Non-pigmented ciliary epithelial cell (primary cell): ENCODE measurements around the gene PPARGC1A.

Experiments used
- DNase-seq: peaks from one replicate; pipeline ENCODE4 v3.0.0-alpha.2; 2010; ENCODE audit warnings: low read depth

PPARGC1A gene

GRCh38 chr4:23881674-23882337 lies 8.0 kb downstream of the PPARGC1A start:
- DNase-seq = no peak

DNA sequence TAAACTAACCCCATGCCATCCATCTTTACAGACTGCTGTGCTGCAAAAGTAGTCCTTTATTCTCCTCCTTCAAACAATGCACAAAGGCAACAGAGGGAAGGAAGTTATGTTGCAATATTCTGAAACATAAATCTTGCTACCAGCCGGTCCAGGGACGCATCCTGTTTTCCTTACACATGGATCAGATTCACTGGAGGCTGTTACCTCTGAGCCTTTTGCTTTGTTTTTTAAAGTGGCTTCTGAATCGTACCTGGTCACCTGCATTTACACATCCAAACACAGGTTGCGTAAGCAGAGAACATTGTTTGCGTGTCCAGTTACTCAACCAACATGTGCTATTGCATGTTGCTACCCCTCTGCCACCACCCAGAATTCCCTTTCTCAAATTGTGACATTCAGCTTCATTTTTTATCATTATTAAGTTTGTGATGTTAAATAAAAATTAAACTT lies 8.8 kb downstream of the PPARGC1A start:
- no peak for DNase-seq

DNA sequence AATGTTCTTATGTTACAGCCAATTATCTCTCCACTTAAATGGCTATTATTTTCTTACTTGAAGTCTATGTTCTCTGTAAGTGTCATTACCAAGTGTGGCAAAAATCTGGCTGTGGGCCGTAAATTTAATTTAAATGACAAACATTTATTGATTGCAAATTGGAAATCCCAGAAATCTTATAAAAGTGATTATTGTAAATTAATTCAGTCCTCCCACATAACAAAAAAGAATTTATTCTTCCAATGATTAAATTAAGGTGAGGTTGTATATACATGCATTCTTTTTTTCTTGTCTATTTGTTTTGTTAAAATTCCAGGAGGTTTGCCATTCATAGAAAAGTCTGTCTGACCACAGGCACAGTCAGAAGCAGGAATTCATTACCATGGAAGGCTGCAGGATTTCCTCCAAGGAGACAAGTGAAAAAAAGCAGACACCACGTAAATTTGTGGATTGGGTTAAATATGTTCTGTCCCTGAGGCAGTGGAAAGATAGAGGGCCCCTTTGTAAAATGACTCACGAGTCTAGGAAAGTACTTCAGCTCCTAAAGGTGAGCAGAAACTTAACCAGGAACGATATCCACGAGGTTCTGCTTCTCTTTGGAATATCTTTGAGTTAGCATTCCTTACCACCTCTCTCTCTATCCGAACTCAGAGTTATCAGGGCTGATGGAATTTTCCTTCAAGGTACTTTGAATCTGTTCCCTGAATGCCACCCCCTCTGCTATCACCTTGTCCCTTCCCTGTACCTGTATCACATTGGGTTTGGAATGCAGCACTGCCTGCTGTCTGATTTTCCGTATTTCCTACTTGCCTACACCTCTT lies 10.7 kb downstream of the PPARGC1A start:
- DNase-seq = no peak

DNA sequence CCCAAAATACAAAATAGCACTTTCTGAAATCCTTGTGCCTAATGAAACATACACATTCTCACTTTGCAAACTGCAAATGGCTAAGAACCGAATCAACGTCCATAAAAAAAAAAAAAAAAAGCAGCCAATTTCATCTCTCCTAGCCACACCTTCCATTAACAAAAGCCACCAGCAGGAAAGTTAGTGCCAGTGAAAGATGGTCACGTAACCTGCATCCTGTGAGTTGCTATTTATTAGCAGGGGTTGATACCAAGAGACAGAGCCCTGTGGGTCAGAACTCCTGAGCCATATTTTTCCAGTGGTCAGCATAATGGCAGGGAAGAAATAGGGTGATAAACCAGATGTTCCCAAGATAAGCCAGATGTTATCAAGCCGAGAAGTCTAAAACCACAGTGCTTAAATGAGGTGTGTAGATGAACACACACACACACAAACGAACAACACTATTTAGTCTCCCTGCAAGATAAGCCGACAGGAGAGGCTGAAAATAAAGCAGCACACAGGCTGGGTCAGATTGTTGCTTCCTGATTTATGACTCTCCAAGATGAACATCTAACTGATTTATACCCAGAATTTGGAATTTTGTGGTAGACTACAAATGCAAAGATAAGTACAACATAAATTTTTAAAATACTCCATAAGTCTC lies 11.5 kb downstream of the PPARGC1A start:
- DNase-seq = no peak

- peak; percentile 41 for DNase-seq
Observed at GRCh38 chr4:23877758-23878229, 12.1 kb downstream of the PPARGC1A start.

DNA sequence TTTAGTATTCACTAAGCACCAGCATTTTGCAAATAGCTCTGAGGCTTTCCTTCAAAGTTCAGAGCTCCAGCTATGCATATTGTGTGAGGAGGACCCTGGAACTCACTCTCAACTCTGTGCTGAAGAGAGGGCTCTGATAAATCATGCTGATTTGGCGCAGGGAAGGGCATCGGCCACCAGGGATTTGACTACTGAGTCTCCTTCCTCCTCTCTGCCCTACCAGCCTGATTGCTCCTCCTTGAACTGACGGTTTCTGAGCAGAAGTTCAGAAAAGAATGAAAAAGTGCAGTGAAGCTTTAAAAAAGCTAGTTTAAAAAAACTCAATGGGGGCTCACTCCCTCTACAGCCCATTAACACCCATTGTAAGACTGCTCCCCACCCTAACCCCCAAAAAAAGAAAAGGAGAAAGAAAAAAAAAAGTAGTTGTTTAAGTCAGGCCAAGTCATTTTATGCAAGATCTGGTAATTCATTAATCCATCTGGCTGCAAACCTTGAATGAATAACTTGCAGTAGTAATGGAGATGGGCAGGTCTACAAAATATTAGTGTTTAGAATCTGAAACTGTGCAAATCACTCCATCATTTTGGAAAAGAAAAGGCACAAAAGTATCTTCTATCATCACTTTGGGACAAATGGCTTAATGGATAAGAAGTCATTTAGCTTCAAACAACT lies 13.3 kb downstream of the PPARGC1A start:
- DNase-seq = no peak

- DNase-seq = no peak
Observed at GRCh38 chr4:23875317-23875716, 14.5 kb downstream of the PPARGC1A start.

DNA sequence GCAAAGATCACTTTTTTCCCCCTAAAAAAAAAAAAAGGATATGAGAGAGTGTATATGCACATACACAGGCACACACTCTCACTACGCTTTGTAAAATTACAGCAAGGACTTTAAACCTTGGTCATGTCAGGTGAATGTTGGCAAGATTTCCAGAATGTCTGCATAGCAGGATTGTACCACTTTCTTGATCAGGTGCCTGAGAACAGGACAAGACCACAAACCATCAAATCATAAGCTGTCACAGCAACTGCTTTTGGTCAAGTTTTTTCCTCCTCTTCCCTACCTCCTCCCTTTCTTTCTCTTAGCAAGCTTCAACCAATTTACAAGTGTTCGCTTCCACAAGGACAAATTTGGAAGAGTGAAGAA lies 15.3 kb downstream of the PPARGC1A start:
- DNase-seq = no peak

DNA sequence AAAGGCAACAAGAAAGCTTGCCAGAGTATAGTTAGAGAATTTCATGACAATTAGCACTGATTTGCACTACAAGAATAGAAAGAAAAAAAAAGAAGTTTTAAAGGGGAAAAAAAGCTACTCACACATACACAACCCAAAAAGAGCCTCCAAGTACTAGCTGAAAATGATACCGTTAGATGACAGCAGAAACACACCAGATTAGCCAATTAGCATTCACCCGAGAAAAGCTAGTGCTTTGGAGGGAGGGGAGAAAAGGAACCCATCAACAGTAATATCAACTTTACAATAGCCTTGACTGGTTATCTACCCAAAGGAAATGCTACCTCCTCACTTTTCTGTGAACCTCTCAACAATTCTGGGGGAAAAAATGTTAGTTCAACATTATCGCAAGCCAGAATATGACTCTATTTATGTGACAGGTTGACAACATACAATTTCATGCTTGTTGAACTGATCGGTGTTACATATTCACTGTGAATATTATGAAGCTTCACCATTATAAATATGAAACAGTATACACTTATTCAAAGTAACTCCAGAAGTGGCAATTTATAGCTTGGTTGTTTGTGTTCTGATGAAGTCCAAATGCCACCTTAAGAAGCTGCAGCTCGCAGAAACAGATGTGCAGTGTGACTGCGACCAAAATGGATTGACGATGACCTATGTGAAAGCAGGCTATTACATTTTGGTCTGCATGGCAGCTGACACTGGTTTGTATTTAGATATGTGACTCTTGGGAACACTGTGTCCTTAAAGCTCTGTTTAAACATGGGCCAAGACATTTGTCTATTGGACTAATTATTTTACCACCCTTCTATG lies 15.9 kb downstream of the PPARGC1A start:
- no peak for DNase-seq

- DNase-seq = no peak
Observed at GRCh38 chr4:23871426-23871825, 18.4 kb downstream of the PPARGC1A start.

DNA sequence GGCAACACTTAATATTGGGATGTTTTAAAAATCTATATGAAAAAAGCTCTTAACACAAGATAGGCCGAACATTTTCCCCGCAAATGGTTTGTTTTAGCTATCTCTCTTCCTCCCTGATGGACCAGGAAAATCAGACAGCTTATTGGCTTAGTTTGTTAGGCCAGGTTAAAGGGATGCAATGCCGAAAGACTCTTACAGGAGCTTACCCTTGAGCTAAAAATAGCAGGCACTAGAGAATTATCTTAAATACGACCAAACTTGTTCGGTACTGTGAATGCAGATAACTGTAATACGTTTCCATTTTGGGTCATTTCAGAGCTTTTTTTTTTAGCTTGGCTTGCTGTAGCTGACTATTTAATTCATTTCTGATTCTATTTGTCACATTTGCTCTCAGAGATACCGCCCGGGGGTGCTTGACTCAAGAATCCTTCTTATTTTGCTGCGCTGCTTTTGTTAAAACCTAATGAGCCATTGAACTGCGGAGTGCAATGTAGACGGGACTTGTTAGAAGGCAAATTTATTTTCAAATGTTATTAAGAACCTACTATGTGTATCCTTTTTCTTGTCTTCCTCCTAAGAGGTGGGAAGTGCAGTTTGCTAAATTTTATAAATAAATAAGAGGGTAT lies 23.3 kb downstream of the PPARGC1A start:
- no peak for DNase-seq

DNA sequence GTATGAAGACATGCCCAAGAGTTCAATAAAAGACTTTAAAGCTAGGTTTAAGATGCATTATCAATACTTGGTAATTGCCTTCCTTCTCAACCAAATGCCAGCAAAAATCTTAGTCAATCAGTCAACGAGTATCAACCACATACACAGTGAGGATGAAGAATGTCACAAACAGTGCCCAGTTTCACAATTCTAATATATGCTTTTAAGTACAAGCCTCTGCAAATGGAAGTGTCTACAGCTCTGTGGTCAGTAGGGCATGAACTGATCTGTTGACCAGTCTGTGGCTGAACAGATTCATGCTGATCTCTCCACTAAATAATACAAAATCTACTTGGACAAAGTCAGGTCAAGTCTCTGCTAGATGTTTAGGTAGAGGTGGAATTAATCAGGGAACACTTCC lies 27.9 kb downstream of the PPARGC1A start:
- DNase-seq = no peak

- no peak for DNase-seq
Observed at GRCh38 chr4:23860919-23861318, 28.9 kb downstream of the PPARGC1A start.

GRCh38 chr4:23857367-23857959 lies 32.4 kb downstream of the PPARGC1A start:
- no peak for DNase-seq

DNA sequence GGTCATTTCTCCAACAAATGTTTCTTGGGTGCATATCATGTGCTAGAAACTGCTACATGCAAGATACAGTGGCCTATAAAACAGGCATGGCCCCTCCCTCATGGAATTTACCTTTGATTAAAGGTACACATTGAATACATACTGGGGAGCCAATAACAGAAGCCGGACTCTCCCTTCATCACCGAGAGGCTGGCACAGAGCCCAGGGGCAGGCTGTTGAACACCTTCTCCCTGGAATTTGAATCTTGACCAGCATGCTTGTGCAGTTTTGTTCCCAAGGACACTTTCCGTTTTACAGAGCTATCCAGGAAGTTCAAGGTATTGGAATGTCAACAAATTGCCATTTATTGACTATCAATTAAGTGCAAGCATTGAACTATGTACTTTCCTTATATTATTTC lies 33.2 kb downstream of the PPARGC1A start:
- no peak for DNase-seq

DNA sequence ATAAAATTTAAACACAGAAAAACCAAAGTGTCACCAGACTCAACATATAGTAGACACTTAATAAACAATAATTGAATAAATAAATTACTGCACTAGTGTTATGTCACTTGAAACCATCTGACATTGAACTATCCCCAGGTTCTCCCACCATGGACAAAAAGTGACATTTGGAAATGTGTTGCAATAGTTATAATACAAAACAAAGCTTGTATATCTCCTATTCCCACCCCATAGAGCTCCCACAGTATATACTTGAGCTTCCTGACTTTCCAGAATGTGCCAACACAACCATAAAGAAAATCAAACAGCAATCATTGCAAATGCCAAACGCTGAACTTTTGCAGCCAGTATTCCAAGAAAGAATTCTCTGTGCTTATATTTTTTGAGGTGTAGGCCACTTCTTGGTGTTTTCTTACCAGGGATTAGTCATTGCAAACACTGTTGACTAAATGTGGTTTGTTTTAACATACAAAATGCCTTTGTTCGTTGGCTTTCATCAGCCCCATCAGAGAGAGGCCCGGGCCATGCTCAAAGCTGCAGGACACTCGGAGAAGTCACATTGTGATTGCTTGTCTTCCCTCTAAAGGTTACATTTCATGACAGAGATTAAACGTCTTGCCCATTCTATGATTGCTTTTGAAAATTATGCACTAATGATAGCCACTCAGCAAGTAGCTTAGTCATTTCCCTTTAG lies 33.8 kb downstream of the PPARGC1A start:
- DNase-seq = no peak

- no peak for DNase-seq
Observed at GRCh38 chr4:23853986-23854660, 35.7 kb downstream of the PPARGC1A start.

DNA sequence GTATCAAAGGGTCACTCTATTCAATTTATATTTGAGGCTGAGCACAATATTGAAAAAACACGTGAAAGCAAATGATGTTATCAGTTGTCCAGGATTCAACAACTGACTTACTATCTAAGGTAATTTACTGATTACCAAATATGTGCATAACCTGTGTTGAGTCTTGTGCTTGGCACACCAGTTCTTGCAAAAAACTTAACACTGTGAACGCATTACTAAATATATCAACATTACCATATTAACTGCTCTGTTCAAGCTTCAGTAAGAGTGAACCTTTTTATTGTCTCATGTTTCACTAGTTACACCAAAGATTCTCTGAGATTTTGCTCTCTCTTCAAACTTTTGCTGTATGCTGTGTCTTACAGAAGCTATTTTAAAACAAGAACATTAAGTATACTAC lies 38.4 kb downstream of the PPARGC1A start:
- no peak for DNase-seq

DNA sequence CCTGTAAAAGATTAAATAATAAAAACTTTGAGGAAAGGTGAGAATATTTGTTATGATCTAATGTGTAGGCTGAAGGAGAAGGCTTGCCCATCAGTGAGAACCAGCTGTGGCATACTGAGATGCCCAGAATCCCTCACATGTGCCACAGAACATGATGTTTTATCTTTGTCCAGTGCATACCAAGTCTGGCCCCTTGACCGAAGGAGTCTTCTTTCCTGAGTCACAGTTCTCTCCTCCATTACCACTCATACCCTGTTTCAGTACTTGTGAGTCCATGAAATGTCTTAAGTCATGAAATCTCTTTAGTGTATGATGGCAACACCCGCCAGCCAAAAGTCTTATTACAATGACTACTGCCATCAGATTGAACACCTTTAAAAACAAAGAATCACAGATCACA lies 42.7 kb downstream of the PPARGC1A start:
- no peak for DNase-seq
